C4-2B (cell line): ENCODE results near the gene ZNF837.

Source experiments
- ZFX ChIP-seq: fragments of 450-650 bp; IDR thresholded peaks from 2 replicates; pipeline ENCODE4 v1.6.1; 2017
- TF ChIP-seq, protein P1 (sequence below): fragments of 450-650 bp; conservative IDR thresholded peaks from 2 replicates; pipeline ENCODE4 v1.5.1; 2017; ENCODE audit warnings: mild to moderate bottlenecking

DNA sequence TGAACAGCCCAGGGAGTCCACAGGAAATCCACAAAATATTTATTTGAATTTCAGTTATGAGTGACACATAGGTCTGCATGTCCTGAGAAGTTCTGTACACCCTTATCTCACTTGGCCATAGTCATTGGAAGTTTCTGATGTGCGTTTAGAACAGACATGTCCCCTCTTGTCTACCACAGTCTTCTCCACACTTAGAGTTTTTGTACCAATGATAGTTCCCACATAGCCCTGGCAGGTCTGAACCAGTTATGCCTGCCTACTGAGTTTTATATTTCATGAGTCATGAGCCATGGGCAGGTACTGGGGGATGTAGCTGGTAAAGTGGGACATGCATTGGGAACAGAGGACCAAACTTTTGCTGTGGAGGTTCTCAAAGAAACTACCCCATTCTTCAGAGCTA is 47.8 kb upstream of the ZNF837 start:
- TF ChIP-seq, protein P1, sequence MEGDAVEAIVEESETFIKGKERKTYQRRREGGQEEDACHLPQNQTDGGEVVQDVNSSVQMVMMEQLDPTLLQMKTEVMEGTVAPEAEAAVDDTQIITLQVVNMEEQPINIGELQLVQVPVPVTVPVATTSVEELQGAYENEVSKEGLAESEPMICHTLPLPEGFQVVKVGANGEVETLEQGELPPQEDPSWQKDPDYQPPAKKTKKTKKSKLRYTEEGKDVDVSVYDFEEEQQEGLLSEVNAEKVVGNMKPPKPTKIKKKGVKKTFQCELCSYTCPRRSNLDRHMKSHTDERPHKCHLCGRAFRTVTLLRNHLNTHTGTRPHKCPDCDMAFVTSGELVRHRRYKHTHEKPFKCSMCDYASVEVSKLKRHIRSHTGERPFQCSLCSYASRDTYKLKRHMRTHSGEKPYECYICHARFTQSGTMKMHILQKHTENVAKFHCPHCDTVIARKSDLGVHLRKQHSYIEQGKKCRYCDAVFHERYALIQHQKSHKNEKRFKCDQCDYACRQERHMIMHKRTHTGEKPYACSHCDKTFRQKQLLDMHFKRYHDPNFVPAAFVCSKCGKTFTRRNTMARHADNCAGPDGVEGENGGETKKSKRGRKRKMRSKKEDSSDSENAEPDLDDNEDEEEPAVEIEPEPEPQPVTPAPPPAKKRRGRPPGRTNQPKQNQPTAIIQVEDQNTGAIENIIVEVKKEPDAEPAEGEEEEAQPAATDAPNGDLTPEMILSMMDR: no peak
- no peak for TF ChIP-seq ZFX
